Chondrocyte (in vitro differentiated cells): ENCODE data around the gene PPP1CB. TPM values are rescaled to one million over a fixed set of nuclear protein-coding genes. Genes with fewer than 3 reads are reported as not detected.
A peak's percentile ranks its signal among the peaks of the same experiment; 100 is the strongest.

Experiments
- DNase-seq: peaks from one replicate; pipeline ENCODE4 v3.0.0; 2021; ENCODE audit warnings: mixed read lengths, low spot score
- H3K27ac Mint-ChIP-seq: one replicate; pipeline ENCODE4 v1.8.0; 2021; ENCODE audit warnings: mild to moderate bottlenecking, moderate library complexity, mixed read lengths; ENCODE audit not compliant: unreplicated experiment
- H3K27me3 Mint-ChIP-seq: 2 replicates; pipeline ENCODE4 v1.8.0; 2021; ENCODE audit warnings: low read depth, mixed read lengths
- H3K36me3 Mint-ChIP-seq: 2 replicates; pipeline ENCODE4 v1.8.0; 2021; ENCODE audit warnings: low read depth, mixed read lengths
- H3K4me1 Mint-ChIP-seq: 2 replicates; pipeline ENCODE4 v1.8.0; 2021; ENCODE audit warnings: low read depth, mild to moderate bottlenecking, mixed read lengths
- H3K4me3 Mint-ChIP-seq: one replicate; pipeline ENCODE4 v1.8.0; 2021; ENCODE audit warnings: mild to moderate bottlenecking, moderate library complexity, mixed read lengths; ENCODE audit not compliant: unreplicated experiment
- H3K9me3 Mint-ChIP-seq: 2 replicates; pipeline ENCODE4 v1.8.0; 2021; ENCODE audit warnings: low read depth, mixed read lengths
- total RNA-seq: library from RNA; stranded (reverse); gene quantifications from 3 replicates; pipeline ENCODE4 v1.2.1, GENCODE V29; 2021
- TF ChIP-seq, protein P1 (sequence below): fragments of 200-600 bp; sonication (generic); IDR thresholded peaks from 2 replicates; pipeline ENCODE4 v1.5.0; 2021; ENCODE audit warnings: antibody characterized with exemption, mild to moderate bottlenecking, moderate library complexity

Gene PPP1CB
- total RNA-seq, 1 donor from 2014 or later, result 447 TPM

- Mint-ChIP-seq H3K27me3 (no peaks in the 10 kb centered on the region), H3K4me3 (peak overlapping the region; percentile 70), H3K27ac (peak overlapping the region; percentile 93), H3K36me3 (peaks cover 10% of the 10 kb centered on the region), H3K4me1 (peaks cover 64% of the 10 kb centered on the region), H3K9me3 (no peaks in the 10 kb centered on the region)
- DNase-seq, result no peak
- TF ChIP-seq, protein P1, sequence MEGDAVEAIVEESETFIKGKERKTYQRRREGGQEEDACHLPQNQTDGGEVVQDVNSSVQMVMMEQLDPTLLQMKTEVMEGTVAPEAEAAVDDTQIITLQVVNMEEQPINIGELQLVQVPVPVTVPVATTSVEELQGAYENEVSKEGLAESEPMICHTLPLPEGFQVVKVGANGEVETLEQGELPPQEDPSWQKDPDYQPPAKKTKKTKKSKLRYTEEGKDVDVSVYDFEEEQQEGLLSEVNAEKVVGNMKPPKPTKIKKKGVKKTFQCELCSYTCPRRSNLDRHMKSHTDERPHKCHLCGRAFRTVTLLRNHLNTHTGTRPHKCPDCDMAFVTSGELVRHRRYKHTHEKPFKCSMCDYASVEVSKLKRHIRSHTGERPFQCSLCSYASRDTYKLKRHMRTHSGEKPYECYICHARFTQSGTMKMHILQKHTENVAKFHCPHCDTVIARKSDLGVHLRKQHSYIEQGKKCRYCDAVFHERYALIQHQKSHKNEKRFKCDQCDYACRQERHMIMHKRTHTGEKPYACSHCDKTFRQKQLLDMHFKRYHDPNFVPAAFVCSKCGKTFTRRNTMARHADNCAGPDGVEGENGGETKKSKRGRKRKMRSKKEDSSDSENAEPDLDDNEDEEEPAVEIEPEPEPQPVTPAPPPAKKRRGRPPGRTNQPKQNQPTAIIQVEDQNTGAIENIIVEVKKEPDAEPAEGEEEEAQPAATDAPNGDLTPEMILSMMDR, result peak; percentile 25
Measured at GRCh38 chr2:28754321-28754720, 2.7 kb downstream of the PPP1CB start.

- peaks cover 58% of the 10 kb centered on the region for H3K4me1 Mint-ChIP-seq
- H3K27ac Mint-ChIP-seq, result peak overlapping the region; percentile 93
- H3K4me3 Mint-ChIP-seq, result peak overlapping the region; percentile 70
- no peaks in the 10 kb centered on the region for H3K9me3 Mint-ChIP-seq
- no peak for DNase-seq
- TF ChIP-seq, protein P1, result no peak
- H3K27me3 Mint-ChIP-seq, result no peaks in the 10 kb centered on the region
- peaks cover 10% of the 10 kb centered on the region for H3K36me3 Mint-ChIP-seq
Measured at GRCh38 chr2:28755421-28755820, 3.8 kb downstream of the PPP1CB start.

DNA sequence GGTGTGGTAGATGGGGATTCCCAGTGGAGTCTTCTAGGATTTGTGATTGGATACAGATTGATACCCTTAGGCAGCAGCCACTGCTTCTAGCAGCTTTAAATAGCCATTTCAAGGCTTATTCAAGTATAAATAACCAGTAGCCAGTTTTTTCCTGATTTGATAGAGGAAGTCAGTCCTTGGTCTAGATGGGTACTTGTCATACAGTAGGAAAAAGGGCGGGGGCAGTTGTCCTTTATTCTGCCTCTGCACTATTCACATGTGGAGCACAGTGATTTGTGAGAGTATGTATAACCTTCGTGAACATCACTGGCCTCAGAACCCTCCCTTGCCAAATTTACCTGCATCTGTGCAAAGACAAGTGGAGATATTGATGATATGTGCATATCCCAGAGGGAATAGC lies 6.8 kb downstream of the PPP1CB start:
- no peak overlapping the region for H3K4me3 Mint-ChIP-seq
- H3K9me3 Mint-ChIP-seq, result no peaks in the 10 kb centered on the region
- no peak for DNase-seq
- H3K4me1 Mint-ChIP-seq, result peaks cover 72% of the 10 kb centered on the region
- TF ChIP-seq, protein P1, result no peak
- H3K27me3 Mint-ChIP-seq, result no peaks in the 10 kb centered on the region
- H3K27ac Mint-ChIP-seq, result peak overlapping the region; percentile 52
- peaks cover 4% of the 10 kb centered on the region for H3K36me3 Mint-ChIP-seq

DNA sequence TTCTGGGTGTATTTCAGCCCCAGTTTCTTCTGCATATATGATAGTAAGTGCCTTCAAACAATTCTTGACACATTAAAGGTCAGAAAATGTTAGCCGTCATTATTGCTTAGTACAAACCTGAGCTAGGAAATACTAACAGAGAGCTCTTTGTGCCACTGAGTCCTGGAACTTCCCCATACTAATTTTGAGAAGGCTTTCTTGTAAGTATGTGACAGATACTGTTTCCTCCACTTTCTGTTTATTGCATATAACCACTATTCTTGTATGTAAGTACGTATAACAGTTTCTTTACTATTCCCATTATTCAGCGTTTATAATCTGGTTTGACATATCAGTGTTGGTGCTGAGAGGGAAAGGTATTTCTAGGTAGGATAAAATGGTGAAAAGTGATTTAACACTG lies 9.8 kb downstream of the PPP1CB start:
- H3K9me3 Mint-ChIP-seq, result no peaks in the 10 kb centered on the region
- H3K4me1 Mint-ChIP-seq, result peaks cover 79% of the 10 kb centered on the region
- TF ChIP-seq, protein P1, result no peak
- H3K27me3 Mint-ChIP-seq, result no peaks in the 10 kb centered on the region
- DNase-seq, result no peak
- no peak overlapping the region for H3K4me3 Mint-ChIP-seq
- no peak overlapping the region for H3K27ac Mint-ChIP-seq
- H3K36me3 Mint-ChIP-seq, result peaks cover 6% of the 10 kb centered on the region

DNA sequence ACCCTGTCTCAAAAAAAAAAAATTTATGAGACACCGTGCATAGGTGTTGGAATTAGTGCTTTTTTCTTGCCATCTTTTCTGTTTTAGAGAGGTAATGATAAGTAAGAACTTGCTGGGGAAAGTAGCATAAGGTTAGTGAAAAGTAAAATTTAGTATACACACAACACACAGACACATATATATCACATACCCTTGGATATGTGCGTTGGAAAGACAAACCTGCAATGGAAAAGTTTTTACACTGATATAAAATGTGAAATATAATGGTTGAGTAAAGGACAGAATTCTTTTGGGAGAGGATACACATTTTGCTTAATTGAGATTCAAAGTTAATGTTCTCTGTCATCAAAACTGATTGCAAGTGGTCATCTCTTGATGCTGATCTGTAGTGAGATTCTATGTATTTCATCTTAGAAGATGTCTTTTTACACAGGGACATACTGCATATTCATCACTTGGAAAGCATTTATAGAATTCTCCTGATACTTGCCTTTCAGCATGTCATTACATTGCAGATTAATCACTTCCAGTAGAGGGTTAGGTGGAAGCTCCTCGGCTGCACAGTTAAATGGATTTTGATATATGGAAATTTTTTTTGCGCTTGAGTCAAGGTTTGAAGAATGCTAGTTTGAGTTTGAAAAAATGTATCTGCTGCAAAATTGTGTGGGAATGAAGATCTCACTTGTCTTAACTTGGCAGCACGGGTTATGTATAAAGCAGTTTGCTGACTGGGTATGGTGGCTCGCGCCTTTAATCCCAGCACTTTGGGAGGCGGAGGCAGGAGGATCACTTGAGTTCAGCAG lies 13.5 kb downstream of the PPP1CB start:
- H3K27ac Mint-ChIP-seq, result peak overlapping the region; percentile 77
- no peaks in the 10 kb centered on the region for H3K27me3 Mint-ChIP-seq
- TF ChIP-seq, protein P1, result no peak
- peak overlapping the region; percentile 20 for H3K4me3 Mint-ChIP-seq
- H3K4me1 Mint-ChIP-seq, result peaks cover 78% of the 10 kb centered on the region
- peaks cover 3% of the 10 kb centered on the region for H3K9me3 Mint-ChIP-seq
- peaks cover 6% of the 10 kb centered on the region for H3K36me3 Mint-ChIP-seq
- no peak for DNase-seq
